NCI-H2196 (cell line): ENCODE results near the gene MBOAT1.
"Not testable (repeated sequence)": the region's sequence is repeated elsewhere in the genome, so short reads cannot be mapped to it uniquely, and the experiment has no call there.

Experiments
- DNase-seq: peaks from one replicate; lab custom pipeline; 2025; ENCODE audit not compliant: unreplicated experiment; lab: John Stamatoyannopoulos, UW

The MBOAT1 gene

GRCh38 chr6:20212392-20213111 lies at the start of gene MBOAT1:
Gene MBOAT1 (minus strand): TSS chr6:20212469. CDS start chr6:20212234, 235 bp downstream.
- peak; percentile 89 for DNase-seq

- no peak for DNase-seq
These were observed 49.4 kb upstream of the MBOAT1 start for GRCh38 chr6:20261685-20262084.

DNA sequence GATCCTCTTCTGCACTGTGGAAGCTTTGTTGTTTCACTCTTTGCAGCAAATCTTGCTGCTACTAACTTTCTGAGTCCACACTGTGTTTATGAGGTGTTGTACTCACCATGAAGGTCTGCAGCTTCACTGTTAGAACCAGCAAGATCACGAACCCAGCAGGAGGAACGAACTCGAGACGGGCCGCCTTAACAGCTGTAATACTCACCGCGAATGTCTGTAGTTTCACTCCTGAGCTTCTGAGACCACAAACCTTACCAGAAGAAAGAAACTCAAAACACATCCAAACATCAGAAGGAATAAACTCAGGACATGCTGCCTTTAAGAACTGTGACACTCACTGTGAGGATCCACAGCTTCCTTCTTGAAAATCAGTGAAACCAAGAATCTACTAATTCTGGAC lies 48.1 kb upstream of the MBOAT1 start:
- DNase-seq: no peak

GRCh38 chr6:20259316-20260049 lies 47.2 kb upstream of the MBOAT1 start:
- DNase-seq: no peak

DNA sequence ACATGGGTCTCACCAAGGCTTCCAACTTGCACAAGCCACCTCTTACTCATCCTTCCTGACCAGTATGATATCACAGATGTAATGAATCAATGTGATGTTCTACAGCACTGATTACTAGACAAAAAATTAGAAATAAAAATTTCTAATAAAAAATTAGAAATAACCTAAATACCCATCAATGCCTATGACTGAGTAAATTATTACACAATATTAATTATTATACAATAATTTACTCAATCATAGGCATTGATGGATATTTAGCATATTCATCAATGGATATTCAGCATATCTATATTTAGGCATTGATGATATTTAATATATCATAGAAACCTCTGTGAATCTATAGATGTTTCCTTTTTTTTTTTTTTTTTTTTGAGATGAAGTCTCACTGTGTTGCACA lies 43.2 kb upstream of the MBOAT1 start:
- DNase-seq: no peak

- no peak for DNase-seq
These were observed 42.0 kb upstream of the MBOAT1 start for GRCh38 chr6:20254295-20254694.

GRCh38 chr6:20253021-20253420 lies 40.8 kb upstream of the MBOAT1 start:
- no peak for DNase-seq

DNA sequence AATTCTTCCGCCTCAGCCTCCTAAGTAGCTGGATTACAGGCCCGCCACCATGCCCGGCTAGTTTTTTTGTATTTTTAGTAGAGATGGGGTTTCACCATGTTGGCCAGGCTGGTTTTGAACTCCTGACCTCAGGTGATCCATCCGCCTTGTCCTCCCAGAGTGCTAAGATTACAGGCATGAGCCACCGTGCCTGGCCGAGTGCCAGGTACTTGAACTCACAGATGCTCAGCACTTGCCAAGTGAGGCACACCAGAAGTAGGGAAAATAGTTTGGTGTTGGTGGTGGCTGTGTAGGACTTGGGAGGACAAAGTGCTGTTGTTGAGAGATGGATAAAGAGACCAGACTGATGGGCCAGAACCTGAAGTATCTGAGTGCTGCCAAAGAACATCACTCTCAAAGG lies 40.0 kb upstream of the MBOAT1 start:
- peak; percentile 48 for DNase-seq

GRCh38 chr6:20251525-20251924 lies 39.3 kb upstream of the MBOAT1 start:
- no peak for DNase-seq

DNA sequence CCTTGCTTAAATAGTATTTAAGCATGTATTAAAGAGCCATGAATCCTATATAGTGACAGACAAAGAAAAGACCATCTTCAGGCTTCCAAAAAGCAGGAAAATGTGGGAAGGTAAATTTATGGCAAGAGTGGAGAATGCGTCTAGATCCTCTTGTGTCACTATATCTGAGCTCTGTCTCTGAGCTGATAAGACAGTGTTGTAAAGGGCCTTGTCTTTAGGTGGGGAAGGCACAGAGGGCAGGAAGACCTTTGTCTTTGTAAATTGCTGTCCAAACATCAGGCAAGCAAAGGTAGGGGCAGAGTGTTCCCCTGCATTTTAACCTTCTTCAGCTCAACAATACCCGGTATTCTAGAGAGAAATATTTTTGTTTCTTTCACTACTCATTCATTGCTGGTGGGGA lies 33.9 kb upstream of the MBOAT1 start:
- peak; percentile 30 for DNase-seq

DNA sequence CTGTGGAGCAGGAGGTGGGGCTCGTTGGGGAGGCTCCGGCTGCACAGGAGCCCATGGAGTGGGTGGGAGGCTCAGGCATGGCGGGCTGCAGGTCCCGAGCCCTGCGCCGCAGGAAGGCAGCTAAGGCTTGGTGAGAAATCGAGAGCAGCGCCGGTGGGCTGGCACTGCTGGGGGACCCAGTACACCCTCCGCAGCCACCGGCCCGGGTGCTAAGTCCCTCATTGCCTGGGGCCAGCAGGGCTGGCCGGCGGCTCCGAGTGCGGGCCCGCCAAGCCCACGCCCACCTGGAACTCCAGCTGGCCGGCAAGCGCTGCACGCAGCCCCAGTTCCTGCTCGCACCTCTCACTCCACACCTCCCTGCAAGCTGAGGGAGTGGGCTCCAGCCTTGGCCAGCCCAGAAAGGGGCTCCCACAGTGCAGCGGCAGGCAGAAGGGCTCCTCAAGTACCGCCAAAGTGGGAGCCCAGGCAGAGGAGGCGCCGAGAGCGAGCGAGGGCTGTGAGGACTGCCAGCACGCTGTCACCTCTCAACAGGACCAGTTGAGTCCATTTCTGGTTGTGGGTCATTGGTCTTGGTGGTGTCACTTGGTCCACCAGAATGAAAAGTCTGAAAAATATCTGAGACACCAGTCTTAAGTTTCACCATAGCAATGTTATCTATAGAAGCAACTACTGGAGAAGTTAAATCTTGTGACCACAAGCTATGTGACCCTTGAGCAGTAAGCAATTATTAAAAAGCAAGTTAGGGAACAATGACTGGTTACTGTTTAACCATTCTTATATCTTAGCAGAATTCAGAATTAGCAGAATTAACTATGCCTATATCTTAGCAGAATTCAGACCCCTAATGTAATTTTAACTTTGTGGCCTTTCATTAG lies 32.8 kb upstream of the MBOAT1 start:
- DNase-seq: not testable (repeated sequence)

- DNase-seq: no peak
These were observed 31.0 kb upstream of the MBOAT1 start for GRCh38 chr6:20243288-20243687.

DNA sequence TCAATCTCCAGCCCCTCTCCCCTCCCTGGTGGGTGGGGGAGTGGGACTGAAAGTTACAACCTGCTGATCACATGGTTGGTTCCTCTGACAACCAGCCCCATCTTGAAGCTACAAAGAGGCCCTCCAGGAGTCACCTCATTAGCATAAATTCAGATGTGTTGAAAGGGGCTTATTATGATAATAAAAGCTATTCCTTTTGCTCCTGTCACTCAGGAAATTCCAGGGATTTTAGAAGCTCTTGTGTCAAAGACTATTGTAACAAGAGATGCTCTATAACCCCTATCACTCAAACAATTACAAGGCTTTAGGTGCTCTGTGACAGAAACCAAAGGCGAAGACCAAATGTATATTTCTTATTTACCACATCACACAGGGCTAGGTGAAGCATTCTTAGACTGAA lies 30.1 kb upstream of the MBOAT1 start:
- no peak for DNase-seq

GRCh38 chr6:20241102-20241501 lies 28.8 kb upstream of the MBOAT1 start:
- DNase-seq: no peak

DNA sequence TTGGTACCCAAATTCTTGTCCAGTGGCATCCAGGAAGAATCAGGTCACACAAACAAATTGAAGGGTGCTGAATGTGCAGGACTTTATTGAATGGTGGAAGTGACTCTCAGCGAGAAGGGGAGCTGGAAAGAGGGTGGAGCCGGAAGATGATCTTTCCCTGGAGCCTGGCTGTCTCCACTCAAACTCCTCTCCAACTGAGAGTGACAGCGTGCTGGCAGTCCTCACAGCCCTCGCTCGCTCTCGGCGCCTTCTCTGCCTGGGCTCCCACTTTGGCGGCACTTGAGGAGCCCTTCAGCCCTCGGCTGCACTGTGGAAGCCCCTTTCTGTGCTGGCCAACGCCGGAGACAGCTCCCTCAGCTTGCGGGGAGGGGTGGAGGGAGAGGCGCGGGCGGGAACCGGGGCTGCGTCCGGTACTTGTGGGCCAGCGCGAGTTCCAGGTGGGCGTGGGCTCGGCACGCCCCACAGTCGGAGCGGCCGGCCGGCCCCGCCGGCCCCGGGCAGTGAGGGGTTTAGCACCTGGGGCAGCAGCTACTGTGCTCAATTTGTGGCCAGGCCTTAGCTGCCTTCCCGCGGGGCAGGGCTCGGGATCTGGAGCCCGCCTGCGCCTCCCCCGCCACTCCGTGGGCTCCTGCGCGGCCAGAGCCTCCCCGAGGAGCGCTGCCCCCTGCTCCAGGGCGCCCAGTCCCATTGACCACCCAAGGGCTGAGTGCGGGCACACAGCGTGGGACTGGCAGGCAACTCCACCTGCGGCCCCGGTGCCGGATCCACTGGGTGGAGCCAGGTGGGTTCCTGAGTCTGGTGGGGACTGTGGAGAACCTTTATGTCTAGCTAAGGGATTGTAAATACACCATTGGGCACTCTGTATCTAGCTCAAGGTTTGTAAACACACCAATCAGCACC lies 26.7 kb upstream of the MBOAT1 start:
- DNase-seq: no peak

DNA sequence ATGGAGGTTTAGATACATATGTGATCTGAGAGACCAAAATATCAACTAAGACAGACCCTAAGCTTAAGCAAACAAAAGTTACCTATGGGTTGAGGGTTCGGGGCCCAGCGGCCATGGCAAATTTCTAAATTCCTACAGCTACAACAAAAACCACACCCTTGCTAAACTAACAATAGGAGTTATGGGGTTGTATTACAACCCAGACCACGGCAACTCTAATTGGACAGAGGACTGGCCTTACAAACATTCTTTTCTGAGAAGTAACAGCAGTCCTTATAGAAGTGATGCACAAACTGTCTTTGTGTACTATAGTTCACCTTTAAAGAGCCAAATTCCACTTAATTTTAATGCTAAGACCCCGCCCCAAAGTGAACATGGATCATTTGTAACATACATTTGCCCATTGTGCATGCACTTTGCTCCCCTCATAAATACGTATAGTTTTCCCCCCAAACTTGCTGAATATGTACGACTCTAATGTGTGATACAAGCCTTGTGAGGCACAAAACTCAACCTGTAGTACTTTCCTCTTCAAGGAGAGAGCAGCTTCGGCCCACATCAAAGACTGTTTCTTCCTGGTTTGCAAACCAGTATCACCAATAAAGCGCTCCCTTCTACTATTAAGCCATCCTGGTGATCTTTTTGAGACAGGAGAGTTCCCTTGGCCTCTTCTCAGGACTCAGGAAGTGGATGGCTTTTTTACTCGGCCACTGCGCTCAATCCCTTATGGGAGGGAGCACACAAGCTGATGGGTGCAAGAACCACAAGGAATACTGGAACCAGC lies 25.6 kb upstream of the MBOAT1 start:
- no peak for DNase-seq

- no peak for DNase-seq
These were observed 24.8 kb upstream of the MBOAT1 start for GRCh38 chr6:20236909-20237600.

- DNase-seq: no peak
These were observed 24.1 kb upstream of the MBOAT1 start for GRCh38 chr6:20236344-20236743.

DNA sequence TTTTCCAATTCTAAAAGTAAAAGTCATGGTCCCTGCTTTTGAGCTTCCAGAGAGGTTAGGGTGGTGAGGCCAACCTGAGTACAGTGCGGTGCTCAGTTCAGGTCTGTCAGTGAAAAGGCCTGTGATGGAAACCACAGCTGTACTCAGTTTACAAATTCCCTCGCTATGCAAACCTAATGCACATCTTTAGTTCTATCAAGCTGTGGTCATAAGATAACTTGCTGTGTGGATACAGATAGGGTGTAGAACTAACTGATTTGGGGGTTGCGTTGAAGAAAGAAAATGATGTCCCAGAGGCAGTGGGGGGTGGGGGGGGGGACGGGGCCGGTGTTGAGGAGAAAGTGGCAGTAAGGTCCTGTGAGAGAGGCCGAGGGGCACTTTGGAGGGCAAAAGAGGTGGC lies 22.8 kb upstream of the MBOAT1 start:
- DNase-seq: no peak
